OCI-LY1 (cell line): Measurements from ENCODE around the gene TCAF1.
"Not testable (repeated sequence)": the region's sequence is repeated elsewhere in the genome, so short reads cannot be mapped to it uniquely, and the experiment has no call there.

ENCODE experiments used
- H2AFZ ChIP-seq: fragments of 200-600 bp; sonication (generic), shearing (Covaris generic); 2 replicates; pipeline ENCODE4 v1.6.0; 2014; ENCODE audit warnings: antibody characterized with exemption, mild to moderate bottlenecking, low read length
- H3F3A ChIP-seq: fragments of 200-600 bp; sonication (generic), shearing (Covaris generic); 2 replicates; pipeline ENCODE4 v1.6.0; 2014; ENCODE audit warnings: mild to moderate bottlenecking, antibody characterized with exemption, low read length, moderate library complexity; ENCODE audit not compliant: insufficient read depth
- H3K27ac ChIP-seq: fragments of 200-600 bp; sonication (generic); 2 replicates; pipeline ENCODE4 v1.5.1; 2014; ENCODE audit warnings: low read length, mixed run types, mild to moderate bottlenecking, low read depth; ENCODE audit not compliant: poor library complexity, severe bottlenecking
- H3K27me3 ChIP-seq: fragments of 200-600 bp; sonication (generic); 2 replicates; pipeline ENCODE4 v1.6.0; 2014; ENCODE audit warnings: antibody characterized with exemption, mild to moderate bottlenecking, low read length, moderate library complexity; ENCODE audit not compliant: insufficient read depth
- H3K36me3 ChIP-seq: fragments of 200-600 bp; sonication (generic); 2 replicates; pipeline ENCODE4 v1.6.1; 2014; ENCODE audit warnings: mild to moderate bottlenecking, antibody characterized with exemption, low read length, moderate library complexity, mixed read lengths; ENCODE audit not compliant: insufficient read depth
- H3K4me1 ChIP-seq: fragments of 200-600 bp; sonication (generic); 2 replicates; pipeline ENCODE4 v1.5.1; 2014; ENCODE audit warnings: mild to moderate bottlenecking, low read length, moderate library complexity; ENCODE audit not compliant: insufficient read depth, severe bottlenecking
- H3K4me2 ChIP-seq: fragments of 200-600 bp; sonication (generic), shearing (Covaris generic); 2 replicates; pipeline ENCODE4 v1.6.1; 2014; ENCODE audit warnings: low read length
- H3K4me3 ChIP-seq: fragments of 200-600 bp; sonication (generic); 2 replicates; pipeline ENCODE4 v1.5.1; 2014; ENCODE audit warnings: low read length, low read depth, mild to moderate bottlenecking, mixed read lengths; ENCODE audit not compliant: poor library complexity, severe bottlenecking
- H3K79me2 ChIP-seq: fragments of 200-600 bp; shearing (Covaris generic); 2 replicates; pipeline ENCODE4 v1.6.1; 2016; ENCODE audit warnings: mixed run types, low read length, mixed read lengths; ENCODE audit not compliant: insufficient read depth
- H3K9ac ChIP-seq: fragments of 200-600 bp; sonication (generic), shearing (Covaris generic); 2 replicates; pipeline ENCODE4 v1.6.1; 2014; ENCODE audit warnings: mild to moderate bottlenecking, low read length, mixed read lengths
- H3K9me2 ChIP-seq: fragments of 200-600 bp; sonication (generic), shearing (Covaris generic); 2 replicates; pipeline ENCODE4 v1.6.1; 2014; ENCODE audit warnings: low read depth, mild to moderate bottlenecking, low read length, mixed read lengths
- H3K9me3 ChIP-seq: fragments of 200-600 bp; shearing (Covaris generic); 2 replicates; pipeline ENCODE4 v1.6.1; 2014; ENCODE audit warnings: low read length, mixed read lengths
- H4K20me1 ChIP-seq: fragments of 200-600 bp; sonication (generic), shearing (Covaris generic); 2 replicates; pipeline ENCODE4 v1.6.0; 2016; ENCODE audit warnings: mild to moderate bottlenecking, low read length; ENCODE audit not compliant: insufficient read depth
- CTCF ChIP-seq: fragments of 200-600 bp; sonication (generic), shearing (Covaris generic); IDR thresholded peaks from 2 replicates; pipeline ENCODE4 v1.5.1; 2017; ENCODE audit warnings: mild to moderate bottlenecking, antibody characterized with exemption, low read length, moderate library complexity, mixed read lengths
- EZH2 ChIP-seq: fragments of 200-600 bp; sonication (generic), shearing (Covaris generic); IDR thresholded peaks from 2 replicates; pipeline ENCODE4 v1.8.0; 2017; ENCODE audit warnings: borderline replicate concordance, mixed run types, mild to moderate bottlenecking, antibody characterized with exemption, low read length, moderate library complexity, mixed read lengths

Gene TCAF1

GRCh38 chr7:143855443-143855842 is 46.5 kb downstream of the TCAF1 start:
- not testable (repeated sequence) for H3K79me2 ChIP-seq, H3K4me2 ChIP-seq, H3K9ac ChIP-seq, H3F3A ChIP-seq, H3K4me1 ChIP-seq, H4K20me1 ChIP-seq, H3K27ac ChIP-seq, H3K9me2 ChIP-seq, H3K4me3 ChIP-seq, H3K36me3 ChIP-seq, H3K9me3 ChIP-seq, H2AFZ ChIP-seq, H3K27me3 ChIP-seq

DNA sequence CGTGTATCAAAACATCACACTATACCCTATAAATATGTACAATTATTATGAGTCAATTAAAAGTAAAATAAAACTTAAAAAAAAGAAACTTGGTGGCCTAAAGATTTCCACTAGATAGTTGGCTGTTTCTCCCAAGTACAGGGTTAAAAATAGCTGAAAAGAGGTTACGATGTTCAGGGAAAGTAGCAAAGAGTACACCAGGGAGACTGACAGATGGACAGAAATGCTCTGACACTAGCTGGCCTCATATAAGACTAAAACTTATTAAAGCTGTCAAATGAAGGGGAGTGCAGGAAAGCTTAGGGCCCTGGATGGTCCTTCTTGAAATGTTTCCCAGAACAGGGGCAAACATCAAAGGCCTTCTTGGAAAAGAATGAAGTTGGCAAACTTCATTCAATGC is 51.3 kb downstream of the TCAF1 start:
- no peaks in the 10 kb centered on the region for H3K79me2 ChIP-seq
- TF ChIP-seq CTCF (no peak), EZH2 (no peak)

DNA sequence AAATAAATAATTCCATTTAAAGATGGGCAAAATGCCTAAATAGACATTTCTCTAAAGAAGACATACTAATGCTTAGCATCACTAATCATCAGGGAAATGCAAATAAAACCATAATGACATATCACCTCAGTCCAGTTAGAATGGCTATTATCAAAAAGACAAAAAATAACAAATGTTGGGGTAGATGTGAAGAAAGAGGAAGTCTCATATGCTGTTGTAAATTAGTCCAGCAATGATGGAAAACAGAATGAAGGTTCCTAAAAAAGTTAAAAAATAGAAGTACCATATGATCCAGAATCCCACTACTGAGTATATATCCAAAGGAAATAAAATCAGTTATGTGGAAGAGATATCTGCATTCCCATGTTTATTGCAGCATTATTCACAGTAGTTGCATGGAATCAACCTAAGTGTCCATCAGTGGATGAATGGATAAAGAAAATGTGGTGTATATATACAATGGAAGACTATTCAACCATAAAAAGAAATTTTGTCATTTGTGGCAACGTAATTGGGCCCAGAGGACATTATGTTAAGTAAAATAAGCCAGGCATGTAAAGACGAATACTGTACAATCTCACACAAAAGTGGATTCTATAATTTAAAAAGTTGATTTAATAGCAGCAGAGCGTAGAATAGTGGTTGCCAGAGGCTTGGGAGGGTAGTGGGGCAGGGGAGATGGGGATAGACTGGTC is 52.0 kb downstream of the TCAF1 start:
- TF ChIP-seq CTCF (no peak), EZH2 (no peak)
- no peaks in the 10 kb centered on the region for H3K79me2 ChIP-seq
- no peaks in the 10 kb centered on the region for H4K20me1 ChIP-seq
- no peaks in the 10 kb centered on the region; the same call in 1 of the 2 replicates for H3K9me2 ChIP-seq
- no peak overlapping the region for H3K27ac ChIP-seq
- H3F3A ChIP-seq = no peaks in the 10 kb centered on the region
- H3K27me3 ChIP-seq = no peaks in the 10 kb centered on the region
- H3K4me3 ChIP-seq = no peak overlapping the region
- H3K9ac ChIP-seq = no peak overlapping the region
- H3K4me2 ChIP-seq = no peak overlapping the region
- no peaks in the 10 kb centered on the region for H3K36me3 ChIP-seq
- H3K4me1 ChIP-seq = no peaks in the 10 kb centered on the region
- H2AFZ ChIP-seq = no peak overlapping the region
- H3K9me3 ChIP-seq = no peaks in the 10 kb centered on the region

More for the DNA sequence above, 51.3 kb downstream of the TCAF1 start:
- no peaks in the 10 kb centered on the region for H3F3A ChIP-seq
- no peak overlapping the region for H3K4me2 ChIP-seq
- H3K27ac ChIP-seq = no peak overlapping the region
- H3K9me3 ChIP-seq = no peaks in the 10 kb centered on the region
- no peaks in the 10 kb centered on the region; the same call in 1 of the 2 replicates for H3K9me2 ChIP-seq
- H3K4me1 ChIP-seq = no peaks in the 10 kb centered on the region
- no peaks in the 10 kb centered on the region for H3K36me3 ChIP-seq
- no peak overlapping the region for H2AFZ ChIP-seq
- H3K9ac ChIP-seq = no peak overlapping the region
- H4K20me1 ChIP-seq = no peaks in the 10 kb centered on the region
- no peaks in the 10 kb centered on the region for H3K27me3 ChIP-seq
- H3K4me3 ChIP-seq = no peak overlapping the region

DNA sequence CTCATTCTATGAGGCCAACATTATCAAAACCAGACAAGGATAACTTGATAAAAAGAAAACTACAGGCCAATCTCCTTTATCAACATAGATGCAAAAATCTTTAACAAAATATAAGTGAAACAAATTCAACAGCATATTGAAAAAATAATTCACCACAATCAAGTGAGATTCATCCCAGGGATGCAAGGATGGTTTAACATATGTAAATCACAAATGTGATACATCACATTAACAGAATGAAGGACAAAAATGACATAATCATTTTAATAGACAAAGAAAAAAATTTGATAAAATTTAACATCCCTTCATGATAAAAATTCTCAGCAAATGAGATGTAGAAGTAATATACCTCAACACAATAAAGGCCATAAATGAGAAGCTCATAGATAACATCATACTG is 53.8 kb downstream of the TCAF1 start:
- Histone ChIP-seq H3F3A (no peaks in the 10 kb centered on the region), H3K4me3 (no peak overlapping the region), H3K9ac (no peak overlapping the region), H4K20me1 (no peaks in the 10 kb centered on the region), H3K4me1 (no peaks in the 10 kb centered on the region), H3K4me2 (no peak overlapping the region), H3K9me3 (no peaks in the 10 kb centered on the region), H3K27ac (no peak overlapping the region), H3K9me2 (no peaks in the 10 kb centered on the region; the same call in 1 of the 2 replicates), H3K79me2 (no peaks in the 10 kb centered on the region), H3K36me3 (no peaks in the 10 kb centered on the region), H2AFZ (no peak overlapping the region), H3K27me3 (no peaks in the 10 kb centered on the region)
- no peak for TF ChIP-seq CTCF
- TF ChIP-seq EZH2 = no peak
